NCI-H2227 (cell line): Measurements from ENCODE around the gene CENPE.
A peak's percentile ranks its signal among the peaks of the same experiment; 100 is the strongest.
"Not testable (repeated sequence)": the region's sequence is repeated elsewhere in the genome, so short reads cannot be mapped to it uniquely, and the experiment has no call there.

Source experiments
- DNase-seq: peaks from one replicate; lab custom pipeline; 2025; ENCODE audit not compliant: unreplicated experiment; lab: John Stamatoyannopoulos, UW

CENPE gene, protein sequence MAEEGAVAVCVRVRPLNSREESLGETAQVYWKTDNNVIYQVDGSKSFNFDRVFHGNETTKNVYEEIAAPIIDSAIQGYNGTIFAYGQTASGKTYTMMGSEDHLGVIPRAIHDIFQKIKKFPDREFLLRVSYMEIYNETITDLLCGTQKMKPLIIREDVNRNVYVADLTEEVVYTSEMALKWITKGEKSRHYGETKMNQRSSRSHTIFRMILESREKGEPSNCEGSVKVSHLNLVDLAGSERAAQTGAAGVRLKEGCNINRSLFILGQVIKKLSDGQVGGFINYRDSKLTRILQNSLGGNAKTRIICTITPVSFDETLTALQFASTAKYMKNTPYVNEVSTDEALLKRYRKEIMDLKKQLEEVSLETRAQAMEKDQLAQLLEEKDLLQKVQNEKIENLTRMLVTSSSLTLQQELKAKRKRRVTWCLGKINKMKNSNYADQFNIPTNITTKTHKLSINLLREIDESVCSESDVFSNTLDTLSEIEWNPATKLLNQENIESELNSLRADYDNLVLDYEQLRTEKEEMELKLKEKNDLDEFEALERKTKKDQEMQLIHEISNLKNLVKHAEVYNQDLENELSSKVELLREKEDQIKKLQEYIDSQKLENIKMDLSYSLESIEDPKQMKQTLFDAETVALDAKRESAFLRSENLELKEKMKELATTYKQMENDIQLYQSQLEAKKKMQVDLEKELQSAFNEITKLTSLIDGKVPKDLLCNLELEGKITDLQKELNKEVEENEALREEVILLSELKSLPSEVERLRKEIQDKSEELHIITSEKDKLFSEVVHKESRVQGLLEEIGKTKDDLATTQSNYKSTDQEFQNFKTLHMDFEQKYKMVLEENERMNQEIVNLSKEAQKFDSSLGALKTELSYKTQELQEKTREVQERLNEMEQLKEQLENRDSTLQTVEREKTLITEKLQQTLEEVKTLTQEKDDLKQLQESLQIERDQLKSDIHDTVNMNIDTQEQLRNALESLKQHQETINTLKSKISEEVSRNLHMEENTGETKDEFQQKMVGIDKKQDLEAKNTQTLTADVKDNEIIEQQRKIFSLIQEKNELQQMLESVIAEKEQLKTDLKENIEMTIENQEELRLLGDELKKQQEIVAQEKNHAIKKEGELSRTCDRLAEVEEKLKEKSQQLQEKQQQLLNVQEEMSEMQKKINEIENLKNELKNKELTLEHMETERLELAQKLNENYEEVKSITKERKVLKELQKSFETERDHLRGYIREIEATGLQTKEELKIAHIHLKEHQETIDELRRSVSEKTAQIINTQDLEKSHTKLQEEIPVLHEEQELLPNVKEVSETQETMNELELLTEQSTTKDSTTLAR (N-terminal part only)

DNA sequence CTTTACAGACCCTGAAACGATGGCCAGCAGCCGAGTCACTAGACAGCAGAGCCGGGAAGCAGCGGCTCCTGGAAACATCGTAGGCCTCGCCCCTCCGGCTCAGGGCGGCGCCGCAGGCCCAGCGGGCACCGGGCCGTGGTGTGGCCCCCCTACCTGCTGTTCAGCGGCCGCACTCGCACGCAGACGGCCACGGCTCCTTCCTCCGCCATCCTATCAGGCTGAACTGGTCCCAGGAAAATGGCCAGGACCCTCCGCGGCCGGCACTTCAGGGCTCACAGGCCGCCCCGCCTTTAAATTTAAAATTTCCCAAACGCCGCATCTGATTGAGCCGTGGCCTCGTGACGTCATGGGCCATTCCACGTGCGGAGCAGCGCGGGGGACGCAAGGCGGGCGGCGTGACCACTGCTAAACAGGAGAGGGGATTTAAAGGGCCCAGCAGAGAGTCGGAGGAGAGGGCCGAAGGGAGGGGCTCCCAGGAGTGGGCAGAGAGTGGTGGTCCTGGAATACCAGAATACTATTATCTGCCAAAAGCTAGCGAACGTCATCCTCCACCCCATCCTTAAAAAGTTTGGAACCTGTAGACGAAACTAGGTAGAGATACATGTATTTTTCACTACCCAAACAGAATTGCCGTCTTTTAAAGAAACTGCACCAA is at the start of gene CENPE:
Gene CENPE (minus strand): TSS at position 233 of the 655 bp plus-strand sequence. CDS start 24 bp downstream, at position 209.
- DNase-seq: peak; percentile 91

DNA sequence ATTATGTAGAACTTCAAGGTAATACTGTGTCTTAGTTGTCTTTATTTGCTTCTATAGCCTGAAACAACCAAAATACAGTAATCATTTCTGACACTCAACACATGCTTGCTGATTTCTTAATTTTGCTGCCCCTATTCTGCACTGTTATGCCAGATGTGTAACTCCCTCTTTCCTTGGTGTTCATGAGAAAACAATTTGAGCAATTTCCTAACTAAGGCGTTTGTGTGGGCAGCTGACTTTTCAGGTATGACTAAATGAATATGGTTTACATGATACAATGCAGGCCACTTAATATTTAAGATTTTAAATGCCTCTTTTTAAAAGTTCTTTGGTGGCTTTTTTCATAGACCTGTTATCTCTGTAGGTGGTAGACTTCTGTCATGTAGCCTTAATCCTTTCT is 46.1 kb upstream of the CENPE start:
- no peak for DNase-seq

DNA sequence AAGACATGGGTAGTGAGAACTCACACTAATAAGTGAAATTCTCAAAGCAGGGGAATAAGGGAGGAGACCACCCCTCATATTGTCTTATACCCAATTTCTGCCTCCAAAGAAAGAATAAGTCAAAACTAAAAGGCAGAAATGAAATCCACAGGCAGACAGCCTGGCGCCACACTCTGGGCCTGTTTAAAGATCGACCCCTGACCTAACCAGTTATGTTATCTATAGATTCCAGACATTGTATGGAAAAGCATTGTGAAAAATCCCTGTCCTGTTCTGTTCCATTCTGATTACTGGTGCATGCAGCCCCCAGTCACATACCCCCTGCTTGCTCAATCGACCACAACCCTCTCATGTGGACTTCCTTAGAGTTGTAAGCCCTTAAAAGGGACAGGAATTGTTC is 32.8 kb upstream of the CENPE start:
- not testable (repeated sequence) for DNase-seq

DNA sequence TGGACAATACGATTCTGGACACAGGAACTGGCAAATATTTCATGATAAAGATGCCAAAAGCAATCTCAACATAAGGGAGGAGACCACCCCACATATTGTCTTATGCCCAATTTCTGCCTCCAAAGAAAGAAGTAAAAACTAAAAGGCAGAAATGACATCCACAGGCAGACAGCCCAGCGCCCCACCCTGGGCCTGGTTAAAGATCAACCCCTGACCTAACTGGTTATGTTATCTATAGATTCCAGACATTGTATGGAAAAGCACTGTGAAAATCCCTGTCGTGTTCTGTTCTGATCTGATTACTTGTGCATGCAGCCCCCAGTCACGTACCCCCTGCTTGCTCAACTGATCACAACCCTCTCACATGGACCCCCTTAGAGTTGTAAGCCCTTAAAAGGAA is 25.4 kb upstream of the CENPE start:
- DNase-seq: not testable (repeated sequence)

DNA sequence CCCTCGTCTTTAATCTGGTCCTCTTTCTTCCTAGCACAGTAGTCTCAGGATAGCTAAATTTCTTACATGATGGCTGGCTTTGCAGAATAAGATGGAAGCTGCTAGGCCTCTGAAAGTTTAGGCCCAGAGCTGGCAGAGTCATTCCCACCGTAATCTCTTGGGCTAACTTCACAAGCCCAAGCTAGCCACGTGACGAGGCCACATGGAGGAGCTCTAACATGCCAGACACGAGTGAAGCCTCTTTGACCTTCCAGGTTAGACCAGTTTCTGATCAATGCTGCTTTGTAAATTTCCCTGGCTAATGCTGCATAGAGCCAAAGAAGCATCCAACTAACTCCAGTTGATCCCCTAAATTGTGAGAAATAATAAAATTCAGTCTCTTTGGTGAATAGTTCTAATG is 9.5 kb upstream of the CENPE start:
- DNase-seq: no peak

DNA sequence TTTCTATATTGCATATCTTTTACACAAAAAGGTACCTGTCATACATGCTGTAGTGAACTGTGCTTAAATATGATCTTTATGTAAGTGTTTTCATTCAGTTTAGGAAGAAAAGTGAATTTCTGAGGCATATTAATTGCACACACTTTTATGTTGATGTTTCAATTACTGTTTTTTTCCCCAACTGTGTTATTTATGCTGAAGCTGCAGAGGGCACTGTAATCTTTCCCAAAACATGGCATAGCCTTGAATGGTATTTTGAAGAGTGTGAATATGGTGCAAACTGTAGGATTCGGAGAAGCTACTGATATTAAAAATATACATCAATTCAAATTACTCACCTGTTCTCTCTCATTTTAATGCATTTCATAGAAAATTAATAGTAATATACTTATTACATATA is 6.0 kb upstream of the CENPE start:
- DNase-seq: peak; percentile 37

DNA sequence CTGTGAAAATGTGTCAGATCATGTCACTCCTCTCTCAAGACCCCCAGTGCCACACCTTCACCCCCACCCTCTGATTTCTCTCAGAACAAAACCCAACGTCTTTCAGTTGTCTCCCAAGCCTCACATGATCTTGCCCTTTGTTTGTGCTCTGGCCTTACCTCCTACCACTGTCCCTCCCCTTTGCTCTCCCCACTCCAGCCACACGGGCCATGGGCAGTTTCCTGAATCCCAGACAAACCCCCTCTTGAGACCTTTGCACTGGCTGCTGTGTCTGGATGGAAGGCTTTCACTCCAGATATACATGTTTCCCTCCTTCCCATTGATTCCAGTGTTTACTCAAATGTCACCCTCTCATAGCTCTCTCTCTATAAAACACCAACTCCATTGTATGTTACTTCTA is 3.6 kb upstream of the CENPE start:
- no peak for DNase-seq

DNA sequence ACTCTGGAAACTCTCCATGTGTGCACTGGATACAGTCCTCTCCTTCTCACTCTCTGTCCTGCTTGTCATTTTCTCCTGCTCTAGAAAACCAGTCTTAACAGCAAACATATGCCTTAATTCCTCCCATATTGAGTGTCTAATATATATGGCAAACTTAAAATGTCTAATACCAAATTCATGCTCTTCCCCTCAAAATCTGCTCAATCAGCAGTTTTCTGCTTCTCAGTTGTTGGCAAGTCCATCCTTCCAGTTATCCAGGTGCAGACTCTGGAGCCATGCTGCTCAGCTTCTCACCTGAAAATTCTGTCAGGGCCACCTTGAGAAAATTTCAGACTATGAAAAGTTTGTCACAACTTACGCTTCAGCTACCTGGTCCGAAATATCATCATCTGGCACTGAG is 3.1 kb upstream of the CENPE start:
- no peak for DNase-seq

DNA sequence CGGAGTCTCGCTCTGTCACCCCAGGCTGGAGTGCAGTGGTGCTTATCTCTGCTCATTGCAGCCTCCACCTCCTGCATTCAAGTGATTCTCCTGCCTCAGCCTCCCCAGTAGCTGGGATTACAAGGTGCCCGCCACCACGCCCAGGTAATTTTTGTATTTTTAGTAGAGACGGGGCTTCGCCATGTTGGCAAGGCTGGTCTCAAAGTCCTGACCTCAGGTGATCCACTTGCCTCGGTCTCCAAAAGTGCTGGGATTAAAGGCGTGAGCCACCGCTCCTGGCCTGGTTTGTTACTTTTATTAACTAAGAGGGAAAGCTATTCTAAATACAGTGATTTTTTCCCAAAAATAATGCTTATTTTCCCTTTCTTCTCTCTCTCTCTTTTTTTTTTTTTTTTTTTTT is 866 bp upstream of the CENPE start:
- DNase-seq: no peak

DNA sequence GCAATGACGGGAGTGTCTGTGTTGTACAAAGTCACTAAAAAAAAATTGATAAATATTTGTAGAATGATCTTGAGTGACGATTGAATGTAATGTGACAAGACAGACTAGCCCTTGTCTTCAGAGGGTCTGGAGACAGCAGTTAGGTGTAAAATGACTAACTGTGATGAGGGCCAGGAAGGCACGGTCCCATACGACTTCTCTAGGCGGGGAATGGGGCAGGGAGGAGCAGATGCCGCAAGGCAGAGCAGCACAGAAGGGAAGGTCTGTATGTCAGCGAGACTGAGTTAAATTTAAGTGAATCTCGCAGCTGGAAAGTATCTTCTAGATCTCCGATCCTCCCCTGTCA is 405 bp downstream of the CENPE start:
- DNase-seq: no peak

DNA sequence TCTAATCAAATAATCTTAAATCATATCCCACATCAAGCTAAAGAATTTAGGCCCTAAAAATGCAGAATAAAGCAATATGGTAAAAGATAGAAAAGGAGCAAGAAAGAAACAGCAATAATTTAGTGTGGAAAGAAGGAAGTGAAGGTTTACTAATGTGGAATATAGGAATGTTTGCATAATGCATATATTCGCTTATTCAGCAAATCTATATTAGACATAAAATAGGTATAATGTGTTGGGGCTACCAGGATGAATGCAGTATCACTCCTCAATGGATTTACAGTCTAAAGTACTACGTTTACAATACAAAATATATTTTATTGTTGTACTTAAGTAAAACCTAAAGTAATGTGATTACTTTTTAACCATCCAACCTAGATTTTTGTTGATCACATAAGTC is 4.7 kb downstream of the CENPE start:
- no peak for DNase-seq

DNA sequence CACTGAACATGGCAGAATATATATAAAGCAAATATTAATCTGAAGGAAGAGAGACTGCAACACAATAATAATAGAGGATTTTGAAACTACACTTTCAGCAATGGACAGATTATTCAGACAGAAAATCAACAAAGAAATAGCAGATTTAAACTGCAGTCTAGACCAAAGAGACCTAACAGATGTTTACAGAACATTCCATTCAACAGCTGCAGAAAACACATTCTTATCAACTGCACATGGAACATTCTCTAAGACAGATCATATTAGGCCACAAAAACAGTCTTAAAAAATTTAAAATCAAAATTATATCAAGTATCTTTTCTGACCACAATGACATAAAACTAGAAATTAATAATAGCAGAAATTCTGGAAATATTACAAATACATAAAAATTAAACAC is 27.1 kb downstream of the CENPE start:
- DNase-seq: no peak

DNA sequence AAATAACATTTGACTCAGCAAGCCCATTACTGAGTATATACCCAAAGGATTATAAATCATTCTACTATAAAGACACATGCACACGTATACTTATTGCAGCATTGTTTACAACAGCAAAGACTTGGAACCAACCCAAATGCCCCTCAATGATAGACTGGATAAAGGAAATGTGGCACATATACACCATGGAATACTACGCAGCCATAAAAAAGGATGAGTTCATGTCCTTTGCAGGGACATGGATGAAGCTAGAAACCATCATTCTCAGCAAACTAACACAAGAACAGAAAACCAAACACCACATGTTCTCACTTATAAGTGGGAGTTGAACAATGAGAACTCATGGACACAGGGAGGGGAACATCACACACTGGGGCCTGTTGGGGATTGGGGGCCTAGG is 28.4 kb downstream of the CENPE start:
- not testable (repeated sequence) for DNase-seq

DNA sequence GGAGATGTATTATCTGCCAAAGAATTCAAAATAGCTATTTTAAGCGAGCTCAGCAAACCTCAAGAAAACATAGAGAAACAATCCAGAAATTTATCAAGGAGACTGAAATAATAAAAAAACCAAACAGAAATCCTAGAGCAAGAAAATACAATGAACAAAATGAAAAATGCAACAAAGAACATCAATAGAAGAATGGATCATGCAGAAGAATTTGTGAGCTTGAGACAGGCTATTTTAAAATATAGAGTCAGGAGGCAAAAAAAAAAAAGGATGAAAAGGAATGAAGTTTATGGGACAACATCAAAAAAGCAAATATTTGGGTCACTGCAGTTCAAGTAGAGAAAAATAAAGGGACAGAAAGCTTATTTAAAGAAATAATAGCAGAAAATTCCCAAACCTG is 29.1 kb downstream of the CENPE start:
- no peak for DNase-seq

DNA sequence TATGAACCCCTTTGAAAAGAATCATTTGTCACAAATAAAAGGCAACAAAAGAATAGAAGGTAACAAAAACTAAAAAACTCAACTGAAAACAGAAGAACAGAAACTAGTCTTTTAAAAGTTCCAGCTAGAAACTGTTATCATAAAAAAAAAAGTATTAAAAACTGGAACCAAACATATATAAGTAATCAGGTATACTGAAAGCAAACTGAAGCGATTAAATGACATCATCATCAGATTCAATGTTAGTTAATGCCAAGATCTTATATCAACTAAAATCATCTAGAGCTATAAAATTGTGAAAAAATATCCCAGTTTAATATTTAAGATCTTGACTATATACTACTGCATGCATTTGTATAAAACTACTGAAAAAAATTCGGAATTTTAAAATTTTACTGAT is 36.0 kb downstream of the CENPE start:
- DNase-seq: no peak

DNA sequence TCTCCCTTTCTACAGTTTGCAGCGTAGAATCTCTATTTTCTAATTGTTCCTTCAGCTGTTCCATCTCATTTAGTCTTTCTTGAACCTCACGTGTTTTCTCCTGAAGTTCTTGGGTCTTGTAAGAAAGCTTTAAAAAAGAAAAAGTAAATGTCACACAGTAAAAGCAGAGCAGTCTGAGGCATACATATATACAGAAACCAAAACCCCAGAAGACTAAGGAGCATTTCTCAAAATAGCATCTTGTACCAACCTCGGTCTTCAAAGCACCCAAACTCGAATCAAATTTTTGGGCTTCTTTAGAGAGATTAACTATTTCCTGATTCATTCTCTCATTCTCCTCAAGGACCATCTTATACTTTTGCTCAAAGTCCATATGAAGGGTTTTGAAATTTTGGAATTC is 39.4 kb downstream of the CENPE start:
- DNase-seq: no peak

DNA sequence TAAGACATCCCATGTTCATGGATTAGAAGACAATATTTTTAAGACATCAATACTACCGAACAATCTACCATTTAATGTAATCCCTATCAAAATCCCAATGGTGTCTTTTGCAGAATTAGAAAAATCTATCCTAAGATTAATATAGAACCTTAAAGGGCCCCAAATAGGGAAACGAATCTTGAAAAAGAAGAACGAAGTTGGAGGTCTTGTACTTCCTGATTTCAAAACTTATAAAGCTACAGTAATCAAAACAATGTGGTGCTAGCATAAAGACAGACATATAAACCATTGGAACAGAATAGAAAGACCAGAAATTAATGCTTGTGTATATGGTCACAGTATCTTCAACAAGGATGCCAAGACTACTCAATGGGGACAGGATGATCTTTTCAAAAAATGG is 42.0 kb downstream of the CENPE start:
- DNase-seq: no peak

DNA sequence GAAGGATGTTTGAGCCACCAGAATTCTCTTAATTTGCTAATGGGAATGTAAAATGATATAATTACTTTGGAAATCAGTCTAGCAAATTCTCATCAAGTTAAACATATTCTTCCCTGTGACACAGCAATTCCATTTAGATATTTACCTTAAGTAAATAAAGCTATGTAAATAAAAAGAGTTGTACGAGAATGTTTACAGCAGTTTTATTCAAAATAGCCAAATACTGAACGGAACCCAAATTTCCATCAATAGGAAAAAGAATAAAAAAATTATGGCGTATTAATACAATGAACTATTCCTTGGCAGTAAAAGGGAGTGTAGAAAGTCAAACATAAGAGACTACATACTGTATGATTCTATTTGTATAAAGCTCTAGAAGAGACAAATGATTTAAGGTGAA is 45.8 kb downstream of the CENPE start:
- no peak for DNase-seq

DNA sequence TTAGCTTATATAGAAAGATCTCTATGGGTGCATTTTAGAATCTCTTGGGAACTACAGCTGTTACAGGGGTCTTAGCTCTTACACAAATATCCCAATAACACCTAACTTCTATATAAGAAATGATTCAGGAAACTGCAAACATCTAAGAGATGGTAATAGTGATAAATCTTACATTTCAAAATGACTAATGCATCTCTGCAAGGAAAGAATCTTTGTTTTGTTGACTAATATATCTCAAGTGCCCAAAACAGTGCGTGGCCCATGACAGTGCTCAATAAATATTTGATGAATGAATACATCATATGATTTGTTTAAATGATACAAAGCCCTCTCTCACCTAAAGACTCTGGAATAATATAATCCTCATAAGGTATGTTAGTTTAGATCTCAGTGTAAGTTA is 47.5 kb downstream of the CENPE start:
- no peak for DNase-seq

DNA sequence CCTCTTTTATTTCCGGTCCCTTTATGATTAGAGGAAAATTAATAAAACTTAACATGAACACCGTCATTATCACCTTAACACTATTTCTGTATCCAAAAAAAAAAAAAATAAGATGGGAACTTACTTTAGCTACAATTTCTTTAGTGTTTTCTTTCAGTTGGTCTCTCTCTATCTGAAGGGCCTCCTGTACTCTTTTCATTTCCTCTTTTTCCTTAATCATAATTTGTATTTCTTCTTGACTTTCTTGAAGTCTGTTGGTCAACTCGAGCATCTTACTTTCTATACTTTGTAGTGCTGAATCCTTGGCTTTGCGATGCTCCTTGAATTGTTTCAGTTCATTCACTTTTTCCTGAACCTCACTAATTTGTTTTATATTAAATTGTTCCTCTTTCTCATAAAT is 53.2 kb downstream of the CENPE start:
- DNase-seq: no peak

DNA sequence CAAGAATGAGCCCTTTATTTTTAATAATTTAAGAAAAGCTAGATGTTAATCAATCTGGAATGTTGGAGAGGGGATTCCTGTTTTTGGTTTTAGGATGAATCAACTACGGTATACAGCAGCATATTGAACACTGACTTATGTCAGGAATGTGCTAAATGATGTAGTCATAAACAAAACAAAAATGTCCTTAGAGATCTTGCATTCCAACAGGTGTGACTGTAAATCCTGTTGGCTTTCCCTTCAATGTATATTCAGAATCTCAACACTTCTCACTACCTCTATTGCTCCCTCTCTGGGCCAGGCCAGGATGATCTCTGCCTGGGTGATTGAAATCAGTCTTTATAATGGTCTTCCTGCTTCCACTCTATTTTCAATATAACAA is 60.7 kb downstream of the CENPE start:
- DNase-seq: no peak
